GM21526 (cell line): Measurements from ENCODE around the gene SACM1L.
"Not testable (repeated sequence)": the region's sequence is repeated elsewhere in the genome, so short reads cannot be mapped to it uniquely, and the experiment has no call there.

ENCODE experiments used
- ATAC-seq: cut with Tn5 transposase; IDR thresholded peaks from one replicate; pipeline ENCODE4 v1.9.1; 2021; ENCODE audit warnings: moderate library complexity; ENCODE audit not compliant: unreplicated experiment, low FRiP score

The SACM1L gene

DNA sequence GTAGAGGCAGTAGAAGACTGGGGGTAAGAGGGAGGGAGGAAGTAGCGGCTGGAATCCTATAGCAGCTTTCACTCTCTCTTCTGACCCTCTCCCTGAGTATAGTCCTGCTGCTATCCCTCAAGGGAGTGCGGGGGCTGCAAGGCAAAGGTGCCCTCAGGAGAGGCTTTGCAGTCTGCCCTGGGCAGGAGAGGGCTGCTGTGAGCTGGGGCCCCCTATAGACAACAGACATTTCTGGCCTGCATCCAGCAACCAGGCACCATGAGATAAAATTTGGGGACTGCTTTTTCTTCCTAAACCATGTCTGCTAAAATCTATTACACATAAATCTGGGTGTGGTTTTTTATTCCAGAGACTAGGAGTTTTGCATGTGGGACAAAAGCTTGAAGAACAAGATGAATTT, 48.0 kb downstream of the SACM1L start:
- no peak for ATAC-seq

DNA sequence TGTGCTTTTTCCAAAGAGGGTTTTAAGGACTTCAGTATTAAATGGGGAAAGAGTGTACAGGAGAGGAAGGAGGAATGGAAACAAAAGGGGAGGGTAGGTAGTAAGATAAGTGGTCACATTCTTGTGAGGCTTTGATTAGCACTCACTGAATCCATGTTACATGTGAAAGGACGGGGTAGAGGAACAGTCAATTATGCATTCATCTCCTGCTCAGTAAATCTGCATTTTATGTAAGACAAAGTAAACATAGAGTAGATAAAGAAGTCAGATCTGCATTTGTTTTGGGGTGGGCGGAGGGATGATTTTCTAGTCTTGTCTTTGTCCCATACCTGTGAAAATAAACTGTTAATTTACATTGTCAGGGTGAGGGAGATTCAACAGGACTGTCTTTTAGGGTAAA, 50.8 kb downstream of the SACM1L start:
- no peak for ATAC-seq

DNA sequence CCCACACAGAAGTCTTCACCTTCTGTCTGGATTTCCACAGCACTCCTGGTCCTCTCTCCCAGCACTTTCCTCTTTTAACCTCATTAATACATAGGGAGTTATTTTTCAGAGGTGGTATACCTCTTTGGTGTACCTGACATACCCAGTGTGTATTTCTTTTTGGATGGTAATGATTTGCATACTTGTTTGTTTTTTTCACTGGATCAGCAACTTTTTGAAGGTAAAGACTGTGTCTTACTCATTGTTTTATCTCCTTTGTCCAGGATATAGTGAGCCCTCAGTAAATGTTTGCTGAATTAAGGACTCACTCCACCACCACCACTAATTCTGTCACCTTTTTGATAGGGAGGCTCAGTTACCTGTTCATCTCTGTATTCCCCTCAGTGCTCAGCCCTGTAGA, 52.1 kb downstream of the SACM1L start:
- ATAC-seq, result no peak

DNA sequence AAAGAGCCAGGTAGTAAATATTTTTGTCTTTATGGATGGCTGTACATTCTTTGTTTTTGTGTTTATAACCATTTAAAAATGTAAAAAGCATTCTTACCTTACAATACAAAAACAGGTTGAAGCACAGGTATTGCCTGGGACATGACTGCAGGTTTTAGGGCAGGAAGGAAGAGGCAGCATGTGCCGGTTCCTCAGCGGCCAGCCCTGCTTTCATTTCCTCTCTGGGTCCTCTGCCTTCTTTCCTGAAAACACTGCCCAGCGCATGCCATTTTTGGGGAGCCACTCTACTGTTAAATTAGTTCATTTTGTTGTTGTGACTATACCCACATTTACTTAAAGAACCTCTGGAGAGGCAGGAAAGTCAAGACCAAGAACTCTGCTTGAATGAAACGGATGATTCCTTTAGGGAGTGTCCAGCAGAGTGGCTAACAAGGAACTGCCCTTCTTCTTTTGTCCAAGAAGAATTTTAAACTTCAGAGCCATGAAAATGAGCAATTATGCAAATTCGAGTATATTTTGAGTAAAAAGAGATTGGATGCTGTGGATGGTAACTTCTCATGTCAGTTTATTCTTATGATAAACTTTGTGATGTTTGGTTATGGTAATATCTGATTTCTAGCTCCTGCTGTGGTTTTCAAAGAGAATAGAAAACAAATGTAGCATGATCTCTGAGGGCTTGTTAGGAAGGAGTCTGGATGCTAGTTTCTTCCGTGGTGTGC, 52.7 kb downstream of the SACM1L start:
- ATAC-seq, result no peak

DNA sequence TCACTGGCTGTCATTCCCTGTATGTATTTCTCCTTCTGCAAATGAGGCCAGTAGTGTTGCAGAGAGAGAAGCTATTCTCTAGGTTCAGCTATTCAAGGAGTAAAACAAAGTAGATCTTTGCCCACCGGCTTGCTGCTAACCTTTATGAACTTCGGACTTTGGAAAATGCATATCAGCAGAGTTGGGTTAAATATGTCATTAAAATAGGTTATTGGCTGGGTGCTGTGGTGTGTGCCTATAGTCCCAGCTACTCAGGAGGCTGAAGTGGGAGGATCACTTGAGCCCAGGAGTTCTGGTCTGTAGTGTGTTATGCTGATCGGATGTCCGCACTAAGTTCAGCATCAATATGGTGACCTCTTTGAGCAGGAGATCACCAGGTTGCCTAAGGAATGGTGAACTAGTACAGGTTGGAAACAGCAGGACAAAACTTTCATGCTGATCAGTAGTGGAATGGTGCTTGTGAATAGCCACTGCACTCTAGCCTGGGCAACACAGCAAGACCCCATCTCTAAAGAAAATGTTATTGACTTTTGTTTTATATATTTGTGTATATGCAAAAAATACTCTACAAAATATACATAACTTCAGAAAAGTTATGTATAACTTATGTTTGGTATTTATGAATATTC, 53.4 kb downstream of the SACM1L start:
- no peak for ATAC-seq

DNA sequence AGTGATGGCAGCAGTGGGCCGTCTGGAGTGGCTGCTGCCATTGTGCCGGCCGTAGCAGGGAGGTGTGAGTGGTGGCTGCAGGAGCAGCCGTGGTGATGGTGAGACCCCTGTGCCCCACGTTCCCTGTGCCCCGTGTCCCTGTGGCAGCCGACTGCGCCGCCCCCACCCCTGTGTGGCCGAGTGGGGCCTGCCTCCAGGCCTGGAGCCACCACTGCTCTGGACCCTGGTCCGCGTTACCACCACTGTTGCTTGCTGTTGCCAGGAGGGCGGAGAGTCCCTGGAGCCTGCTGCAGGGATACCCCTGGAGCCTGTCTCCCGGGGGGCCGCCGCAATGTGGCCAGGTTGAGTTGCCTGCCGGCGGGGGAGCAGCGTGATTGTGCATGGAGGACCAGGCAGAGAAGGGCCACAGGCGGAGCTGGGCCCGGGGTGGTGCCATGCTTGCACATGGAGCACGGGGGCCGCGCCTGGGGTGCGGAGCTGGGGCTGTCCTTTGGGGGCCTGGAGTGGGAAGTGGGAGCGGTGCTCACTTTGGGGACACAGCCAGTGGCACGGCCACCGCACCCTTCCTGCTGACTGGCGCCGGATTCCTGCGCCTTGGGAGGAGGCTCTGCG, 57.1 kb downstream of the SACM1L start:
- ATAC-seq, result no peak

DNA sequence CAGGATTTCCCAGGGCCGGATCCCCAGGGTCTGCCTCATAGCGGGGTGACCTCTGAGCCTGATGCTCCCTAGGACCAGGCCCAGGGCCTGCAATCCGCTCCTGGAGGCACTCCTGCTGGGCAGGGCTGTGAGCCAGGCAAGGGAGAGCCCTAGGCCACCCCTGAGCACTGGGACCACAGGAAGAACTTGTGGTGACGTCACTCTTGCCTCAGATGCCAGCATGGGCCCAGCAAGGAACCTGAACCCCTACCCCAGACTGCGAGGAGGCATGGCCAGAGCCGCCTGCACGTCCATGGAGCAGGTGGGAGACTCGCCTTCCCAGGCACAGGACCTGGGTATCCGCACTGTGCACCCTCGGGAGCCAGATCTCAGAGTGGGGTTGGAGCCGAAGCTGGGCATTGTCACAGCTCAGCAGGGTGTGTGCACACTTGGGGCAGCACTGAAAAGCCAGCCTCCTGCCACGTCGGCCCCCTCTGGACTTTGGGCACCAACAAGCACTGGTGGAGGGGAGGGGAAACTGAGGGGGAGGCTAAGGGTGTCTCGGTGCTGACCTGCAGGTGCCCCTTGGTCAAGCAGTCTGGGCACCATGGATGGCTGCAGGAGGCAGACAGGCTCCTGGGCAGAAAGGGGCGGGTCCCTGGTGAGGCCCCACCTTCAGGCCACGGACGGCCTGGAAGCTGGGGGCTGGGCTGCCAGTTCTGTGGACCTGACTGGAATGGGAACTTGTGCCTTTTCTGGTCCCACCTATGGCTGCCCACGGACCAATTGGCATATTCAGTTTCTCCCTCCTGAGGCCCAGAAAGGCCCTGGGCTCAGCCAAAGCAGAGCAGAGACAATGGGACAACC, 57.8 kb downstream of the SACM1L start:
- ATAC-seq, result no peak

DNA sequence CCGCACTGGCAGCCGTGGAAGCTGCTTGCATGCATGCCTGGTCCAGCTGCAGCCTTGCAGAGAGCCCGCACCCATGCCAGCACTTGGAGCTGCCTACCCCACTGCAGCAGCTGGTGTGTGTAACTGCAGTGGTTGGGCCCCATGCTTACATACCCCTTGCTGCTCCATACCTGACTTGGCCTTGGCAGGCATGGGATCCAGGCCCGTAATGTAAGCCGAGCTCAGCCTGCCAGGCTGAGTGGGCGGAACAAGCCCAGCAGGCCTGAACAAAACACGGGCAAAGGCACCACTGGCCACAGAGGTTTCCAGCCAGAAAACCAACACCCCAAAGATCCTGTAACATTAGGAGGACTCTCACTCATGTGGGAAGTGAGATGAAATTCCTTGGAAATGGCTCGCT, 58.9 kb downstream of the SACM1L start:
- ATAC-seq, result no peak

DNA sequence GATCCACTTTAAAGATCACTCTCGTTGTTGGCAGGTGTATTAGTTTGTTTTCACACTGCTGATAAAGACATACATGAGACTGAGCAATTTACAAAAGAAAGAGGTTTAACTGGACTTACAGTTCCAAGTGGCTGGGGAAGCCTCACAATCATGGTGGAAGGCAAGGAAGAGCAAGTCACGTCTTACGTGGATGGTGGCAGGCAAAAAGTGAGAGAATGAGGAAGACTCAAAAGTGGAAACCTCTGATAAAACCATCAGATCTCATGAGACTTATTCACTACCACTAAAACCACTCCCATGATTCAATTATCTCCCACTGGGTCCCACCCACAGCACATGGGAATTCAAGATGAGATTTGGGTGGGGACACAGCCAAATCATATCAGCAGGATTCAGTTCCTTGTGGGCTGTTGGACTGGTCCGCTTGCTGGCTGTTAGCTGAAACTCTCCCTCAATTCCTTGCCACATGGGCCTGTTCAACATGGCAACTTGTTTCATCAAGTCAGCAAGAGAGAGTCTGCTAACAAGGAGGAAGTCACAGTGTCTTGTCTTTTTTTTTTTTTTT, 59.9 kb downstream of the SACM1L start:
- not testable (repeated sequence) for ATAC-seq

DNA sequence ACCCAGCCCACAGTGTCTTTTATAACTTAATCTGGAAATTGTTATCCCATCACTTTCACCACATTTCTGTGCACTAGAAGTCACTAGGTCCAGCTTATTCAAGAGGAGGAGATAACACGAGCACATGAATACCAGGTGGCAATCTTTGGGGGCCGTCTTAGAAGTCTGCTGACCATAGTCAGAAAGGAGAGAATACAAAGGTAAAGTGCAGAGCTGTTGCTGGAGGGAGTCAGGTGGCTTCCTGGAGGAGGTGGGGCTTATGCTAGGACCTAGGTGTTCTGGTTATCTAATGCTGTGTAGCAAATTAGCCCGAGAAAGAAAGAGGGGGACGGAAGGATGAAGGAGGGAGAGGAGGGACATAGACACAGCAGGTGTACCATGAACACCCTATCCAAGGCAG, 60.7 kb downstream of the SACM1L start:
- no peak for ATAC-seq

DNA sequence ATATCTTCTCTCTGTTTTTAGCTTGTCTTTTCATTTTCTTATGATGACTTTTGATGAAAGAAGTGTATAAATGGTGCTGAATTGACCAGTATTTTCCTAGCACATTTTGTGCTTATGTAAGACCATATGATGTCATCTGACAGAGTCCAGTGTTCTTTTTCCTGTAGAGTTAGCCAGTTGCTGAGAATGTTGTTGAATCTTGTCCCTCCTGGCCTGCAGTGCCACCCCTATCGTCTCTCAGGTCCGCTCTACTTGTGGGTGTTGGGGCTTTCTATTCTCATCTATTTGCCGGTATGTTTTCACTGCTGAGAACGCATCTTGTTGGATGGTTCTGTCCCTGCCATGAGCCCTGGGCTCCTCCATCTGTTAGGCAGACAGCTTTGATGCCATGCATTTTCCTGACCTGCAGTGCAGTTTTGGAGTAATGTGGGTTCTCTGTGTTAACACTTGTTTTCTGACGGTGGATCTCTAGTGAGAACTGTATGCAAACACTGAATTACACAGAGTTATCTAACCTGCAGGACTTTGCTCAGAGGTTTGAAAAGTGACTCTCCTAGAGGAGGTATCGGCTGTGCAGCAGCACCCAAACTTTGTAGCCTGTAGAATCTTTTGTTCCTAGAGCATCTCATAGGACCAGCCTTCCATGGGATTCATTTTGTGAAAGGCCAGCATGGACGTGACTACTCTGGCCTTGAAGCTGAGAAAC, 62.5 kb downstream of the SACM1L start:
- no peak for ATAC-seq

DNA sequence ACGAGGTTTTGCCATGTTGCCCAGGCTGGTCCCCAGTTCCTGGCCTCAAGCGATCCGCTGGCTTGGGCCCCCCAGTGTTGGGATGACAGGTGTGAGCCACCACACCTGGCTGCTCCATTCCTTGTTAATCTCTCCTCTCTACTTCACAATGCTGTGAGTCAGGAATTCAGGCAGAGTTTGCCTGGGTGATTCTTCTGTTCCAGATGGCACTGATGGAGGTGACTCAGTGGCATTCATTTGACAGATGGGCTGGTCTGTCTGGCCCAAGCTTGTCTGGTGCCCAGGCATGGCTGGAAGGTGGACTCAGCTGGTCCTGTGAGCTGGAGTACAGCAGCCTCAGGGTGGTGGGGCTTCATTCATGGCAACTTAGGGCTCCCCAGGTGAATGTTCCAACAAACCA, 63.9 kb downstream of the SACM1L start:
- no peak for ATAC-seq

DNA sequence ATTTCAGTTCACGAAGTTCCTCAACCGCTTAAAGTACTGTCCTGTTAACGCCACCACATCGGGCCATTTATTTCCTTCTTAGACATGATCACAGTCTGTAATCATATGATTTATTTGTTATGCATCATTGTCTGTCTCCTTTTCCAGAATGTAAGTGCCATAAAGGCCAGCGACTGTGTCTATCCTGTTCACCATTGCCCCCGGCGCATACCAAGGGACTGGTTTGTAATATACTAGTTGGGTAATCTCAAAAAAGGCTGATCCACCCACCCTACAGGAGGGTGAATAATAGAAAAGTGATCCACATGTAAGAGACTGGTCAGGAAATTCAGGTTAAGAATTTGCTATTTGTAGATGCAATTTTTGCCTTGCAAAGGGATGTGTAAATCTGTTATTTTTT, 65.3 kb downstream of the SACM1L start:
- no peak for ATAC-seq

DNA sequence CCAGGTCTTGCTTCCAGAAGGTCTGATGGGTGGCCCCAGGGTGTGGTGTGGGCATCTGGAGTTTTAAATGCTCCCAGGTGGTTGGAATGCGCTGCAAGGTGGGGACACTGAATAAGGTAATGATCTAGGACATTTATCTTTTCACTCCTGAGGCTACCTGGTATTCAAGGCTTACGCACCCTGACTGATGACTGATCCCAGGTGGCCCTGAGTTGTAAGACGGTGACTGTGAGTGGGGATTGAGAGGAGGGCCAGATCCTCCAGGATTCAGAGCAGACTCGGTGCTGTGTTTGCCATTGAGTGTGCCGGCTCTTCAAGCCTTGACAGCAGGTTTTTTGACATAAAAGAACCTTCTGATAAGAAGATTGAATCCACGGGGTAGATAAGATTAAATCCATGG, 66.9 kb downstream of the SACM1L start:
- no peak for ATAC-seq

DNA sequence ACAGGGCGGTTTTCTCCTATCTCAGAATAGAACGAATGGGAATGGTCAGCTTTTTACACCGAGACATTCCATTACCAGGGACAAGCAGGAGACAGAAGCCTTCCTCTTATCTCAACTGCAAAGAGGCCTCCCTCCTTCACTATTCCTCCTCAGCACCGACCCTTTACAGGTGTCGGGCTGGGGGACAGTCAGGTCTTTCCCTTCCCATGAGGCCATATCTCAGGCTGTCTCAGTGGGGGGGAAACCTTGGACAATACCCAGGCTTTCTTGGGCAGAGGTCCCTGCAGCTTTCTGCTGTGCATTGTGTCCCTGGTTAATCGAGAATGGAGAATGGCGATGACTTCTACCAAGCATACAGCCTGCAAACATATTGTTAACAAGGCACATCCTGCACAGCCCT, 67.9 kb downstream of the SACM1L start:
- not testable (repeated sequence) for ATAC-seq

DNA sequence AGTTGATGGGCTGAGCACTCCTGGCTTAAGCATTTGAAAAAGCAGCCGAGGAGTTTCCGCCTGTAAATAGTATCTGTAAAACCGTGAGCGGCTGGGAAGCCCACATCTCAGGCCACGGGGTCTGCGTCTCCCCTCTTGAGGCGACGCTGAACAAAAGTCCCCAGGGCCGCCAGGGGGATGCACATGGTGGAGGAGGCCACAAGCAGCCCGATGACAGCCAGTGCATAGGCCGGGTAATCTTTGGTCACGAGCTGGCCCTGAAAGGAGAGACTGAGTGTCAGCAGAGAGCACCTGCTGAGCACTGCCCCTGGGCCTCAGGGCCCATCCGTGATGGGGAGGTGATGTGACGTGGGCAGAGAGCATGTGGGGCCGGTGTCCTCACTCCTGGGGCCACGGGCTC, 69.7 kb downstream of the SACM1L start:
- ATAC-seq, result no peak

DNA sequence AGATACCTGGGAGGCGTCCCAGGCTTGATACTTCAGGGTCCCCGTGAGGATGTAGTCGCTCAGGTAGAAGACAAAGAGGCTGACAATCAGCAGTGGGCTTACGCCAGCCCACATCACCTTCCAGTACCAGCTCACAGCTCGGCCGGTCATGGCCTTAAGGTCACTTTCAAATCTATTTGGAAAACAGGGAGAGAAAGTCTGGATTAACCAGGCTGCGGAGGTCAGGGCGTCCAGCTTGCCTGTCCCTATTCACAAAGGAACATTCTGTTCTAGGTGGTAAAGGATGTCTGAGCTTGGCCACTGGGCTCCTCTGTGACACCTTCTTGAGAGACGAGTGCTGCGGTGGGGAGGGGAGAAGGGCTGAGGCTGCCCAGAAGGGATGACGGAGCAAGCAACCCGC, 70.7 kb downstream of the SACM1L start:
- ATAC-seq, result no peak

DNA sequence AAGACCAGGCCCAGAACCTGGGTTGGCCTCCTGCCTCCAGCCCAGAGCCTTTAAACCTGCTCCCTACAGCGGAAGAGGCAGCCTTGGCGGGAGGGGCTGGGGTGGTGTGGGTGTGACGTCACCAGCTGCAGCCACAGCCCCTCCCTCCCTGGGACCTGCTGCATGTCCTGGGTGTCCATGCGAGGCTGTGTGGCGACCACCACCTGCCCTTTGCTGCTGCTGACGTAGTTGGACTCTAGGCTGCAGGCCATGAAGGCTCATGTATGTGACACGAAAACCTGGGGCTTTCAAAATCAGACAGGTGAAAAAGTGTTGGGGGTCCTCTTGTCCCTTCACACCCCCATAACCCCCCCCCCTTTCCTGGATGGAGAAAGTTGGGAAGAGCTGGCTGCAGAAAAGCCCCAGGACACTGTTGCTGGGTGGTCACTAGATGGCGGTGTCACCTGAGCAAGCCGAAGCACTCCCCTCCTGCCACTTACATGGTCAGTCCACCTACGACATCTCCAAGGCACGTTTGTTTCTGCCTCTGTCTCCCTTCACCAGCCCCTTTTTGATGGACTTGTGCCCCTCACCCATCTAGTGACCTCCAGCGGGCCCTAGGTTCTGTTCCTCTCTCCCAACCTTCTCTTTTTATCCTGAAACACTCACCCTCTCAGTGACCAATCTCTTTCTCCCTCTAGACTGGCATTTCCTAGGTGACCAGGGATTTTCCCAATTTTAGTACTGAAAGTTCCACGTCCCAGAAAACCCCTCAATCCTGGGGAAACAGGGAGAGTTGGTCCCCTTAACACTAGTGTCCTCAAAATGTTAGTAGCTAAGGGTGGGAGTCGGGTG, 71.9 kb downstream of the SACM1L start:
- ATAC-seq, result no peak

DNA sequence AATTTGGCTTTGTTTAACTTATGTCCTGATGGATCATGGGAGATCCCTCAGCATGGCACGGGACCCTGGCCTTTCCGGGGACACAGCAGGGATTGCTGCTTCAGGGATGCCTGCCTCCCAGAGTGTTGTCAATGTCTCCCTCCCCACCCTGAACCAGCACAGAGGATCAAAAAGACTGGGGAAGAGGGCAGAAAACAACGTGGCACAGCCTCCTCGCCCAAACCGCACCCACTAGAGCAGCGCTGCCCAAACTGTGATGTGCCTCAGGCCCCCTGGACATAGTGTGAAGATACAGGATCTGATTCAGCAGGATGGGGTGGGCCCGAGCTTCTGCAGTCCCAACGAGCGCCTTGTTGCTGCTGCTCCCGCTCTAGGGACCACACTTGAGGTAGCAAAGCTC, 72.6 kb downstream of the SACM1L start:
- ATAC-seq, result no peak
